HuH-7.5 (cell line): ENCODE data around the gene ROR1.

Source experiments
- DNase-seq: peaks from one replicate; pipeline ENCODE4 v3.0.0; 2011; ENCODE audit warnings: low spot score

Gene ROR1

GRCh38 chr1:63937461-63938022 lies 163.7 kb downstream of the ROR1 start:
- DNase-seq = no peak

GRCh38 chr1:63940440-63940839 lies 166.6 kb downstream of the ROR1 start:
- DNase-seq = no peak

- DNase-seq = no peak
These were observed 169.6 kb downstream of the ROR1 start for GRCh38 chr1:63943393-63943792.

- no peak for DNase-seq
These were observed 172.1 kb downstream of the ROR1 start for GRCh38 chr1:63945943-63946342.

- no peak for DNase-seq
These were observed 173.2 kb downstream of the ROR1 start for GRCh38 chr1:63946866-63947491.

GRCh38 chr1:63947904-63948303 lies 174.1 kb downstream of the ROR1 start:
- DNase-seq = no peak

GRCh38 chr1:63950023-63950422 lies 176.2 kb downstream of the ROR1 start:
- DNase-seq = no peak

GRCh38 chr1:63951059-63951946 lies 177.5 kb downstream of the ROR1 start:
- DNase-seq = no peak

GRCh38 chr1:63954187-63954586 lies 180.4 kb downstream of the ROR1 start:
- DNase-seq = no peak

- no peak for DNase-seq
These were observed 181.7 kb downstream of the ROR1 start for GRCh38 chr1:63955370-63956145.

GRCh38 chr1:63958556-63958955 lies 184.7 kb downstream of the ROR1 start:
- no peak for DNase-seq

- no peak for DNase-seq
These were observed 186.5 kb downstream of the ROR1 start for GRCh38 chr1:63960326-63960725.

- no peak for DNase-seq
These were observed 192.2 kb downstream of the ROR1 start for GRCh38 chr1:63966016-63966415.

- DNase-seq = no peak
These were observed 194.1 kb downstream of the ROR1 start for GRCh38 chr1:63967901-63968300.

- no peak for DNase-seq
These were observed 195.0 kb downstream of the ROR1 start for GRCh38 chr1:63968663-63969440.

- no peak for DNase-seq
These were observed 195.7 kb downstream of the ROR1 start for GRCh38 chr1:63969441-63969901.

- no peak for DNase-seq
These were observed 197.7 kb downstream of the ROR1 start for GRCh38 chr1:63971557-63971956.

- no peak for DNase-seq
These were observed 199.2 kb downstream of the ROR1 start for GRCh38 chr1:63973005-63973419.

- no peak for DNase-seq
These were observed 201.1 kb downstream of the ROR1 start for GRCh38 chr1:63974966-63975365.

- DNase-seq = no peak
These were observed 201.7 kb downstream of the ROR1 start for GRCh38 chr1:63975481-63975880.

- DNase-seq = no peak
These were observed 202.2 kb downstream of the ROR1 start for GRCh38 chr1:63976006-63976405.

GRCh38 chr1:63977466-63977865 lies 203.6 kb downstream of the ROR1 start:
- DNase-seq = no peak
